ENCODE data around the gene BTBD6. TPM values are rescaled to one million over a fixed set of nuclear protein-coding genes. Genes with fewer than 3 reads are reported as not detected.

BTBD6 gene
- total RNA-seq, 1 experiment from 2014 or later = 0.26 TPM

GRCh38 chr14:105272623-105273022 is 24.3 kb downstream of the BTBD6 start:
- no peak overlapping the region for H3K27ac ChIP-seq (ENCODE audit: low read length)
- no peaks in the 10 kb centered on the region for H3K9me3 ChIP-seq (ENCODE audit: control insufficient read depth, insufficient read depth, low read depth, low read length)
- H3K4me3 ChIP-seq (ENCODE audit: low read depth in 2 of 2, low read length in 2 of 2) = no peak overlapping the region
- no TSS peak for BruUV-seq (replicated peaks)
- CTCF ChIA-PET = no interaction called here
- TF ChIP-seq CTCF (IDR thresholded peaks at IDR 0.05) (no peak), TCF7L2 (IDR thresholded peaks at IDR 0.05; ENCODE audit: low read depth, low read length) (no peak), SIN3A (IDR thresholded peaks at IDR 0.05; ENCODE audit: borderline replicate concordance, insufficient read depth, low read depth, low read length) (no peak), POLR2AphosphoS5 (IDR thresholded peaks at IDR 0.05; ENCODE audit: low read depth, low read length) (no peak)
- H3K27me3 ChIP-seq (ENCODE audit: control insufficient read depth, insufficient read depth, low read length) = no peaks in the 10 kb centered on the region
- in situ Hi-C loops (cut with HindIII; ENCODE audit: low pct_unique_long_range_greater_than_20kb, low sequenced_read_pairs) (no loop called here), intact Hi-C loops (cut with micrococcal nuclease; ENCODE audit: unreplicated experiment) (no loop called here)
- no peaks in the 10 kb centered on the region for H3K36me3 ChIP-seq (ENCODE audit: control insufficient read depth, insufficient read depth, low read length)
- no peak for ATAC-seq
- DNase-seq (ENCODE audit: low read depth, low spot score) = no peak
- no peaks in the 10 kb centered on the region for H3K4me1 ChIP-seq (ENCODE audit: control insufficient read depth, insufficient read depth, low read length)
- POLR2A ChIA-PET = interaction anchor here (0.6 kb wide), 1 partner anchor 143 kb away, joined by 4 read pairs; no protein-coding TSS in a partner anchor

GRCh38 chr14:105273062-105273461 is 24.7 kb downstream of the BTBD6 start:
- ATAC-seq = no peak
- H3K27ac ChIP-seq (ENCODE audit: low read length) = no peak overlapping the region
- no peaks in the 10 kb centered on the region for H3K4me1 ChIP-seq (ENCODE audit: control insufficient read depth, insufficient read depth, low read length)
- no peak for DNase-seq (ENCODE audit: low read depth, low spot score)
- ChIA-PET CTCF (no interaction called here), POLR2A (no interaction called here)
- H3K27me3 ChIP-seq (ENCODE audit: control insufficient read depth, insufficient read depth, low read length) = no peaks in the 10 kb centered on the region
- no peaks in the 10 kb centered on the region for H3K9me3 ChIP-seq (ENCODE audit: control insufficient read depth, insufficient read depth, low read depth, low read length)
- H3K4me3 ChIP-seq (ENCODE audit: low read depth in 2 of 2, low read length in 2 of 2) = no peak overlapping the region
- BruUV-seq (replicated peaks) = no TSS peak
- H3K36me3 ChIP-seq (ENCODE audit: control insufficient read depth, insufficient read depth, low read length) = no peaks in the 10 kb centered on the region
- in situ Hi-C loops (cut with HindIII; ENCODE audit: low pct_unique_long_range_greater_than_20kb, low sequenced_read_pairs) (no loop called here), intact Hi-C loops (cut with micrococcal nuclease; ENCODE audit: unreplicated experiment) (no loop called here)
- TF ChIP-seq TCF7L2 (IDR thresholded peaks at IDR 0.05; ENCODE audit: low read depth, low read length) (no peak), POLR2AphosphoS5 (IDR thresholded peaks at IDR 0.05; ENCODE audit: low read depth, low read length) (no peak), SIN3A (IDR thresholded peaks at IDR 0.05; ENCODE audit: borderline replicate concordance, insufficient read depth, low read depth, low read length) (no peak)

- TF ChIP-seq TCF7L2 (IDR thresholded peaks at IDR 0.05; ENCODE audit: low read depth, low read length) = no peak
- no peak for TF ChIP-seq REST (IDR thresholded peaks at IDR 0.05; ENCODE audit: insufficient read depth in 1 of 2, low read depth in 2 of 2, low read length in 1 of 2)
- in situ Hi-C loops (cut with HindIII; ENCODE audit: low pct_unique_long_range_greater_than_20kb, low sequenced_read_pairs) (no loop called here), intact Hi-C loops (cut with micrococcal nuclease; ENCODE audit: unreplicated experiment) (no loop called here)
- no TSS peak for BruUV-seq (replicated peaks)
- H3K27me3 ChIP-seq (ENCODE audit: control insufficient read depth, insufficient read depth, low read length) = no peaks in the 10 kb centered on the region
- CTCF ChIA-PET = no interaction called here
- no peaks in the 10 kb centered on the region for H3K4me1 ChIP-seq (ENCODE audit: control insufficient read depth, insufficient read depth, low read length)
- H3K9me3 ChIP-seq (ENCODE audit: control insufficient read depth, insufficient read depth, low read depth, low read length) = no peaks in the 10 kb centered on the region
- ATAC-seq (no peak), DNase-seq (ENCODE audit: low read depth, low spot score) (no peak)
- no peak overlapping the region for H3K27ac ChIP-seq (ENCODE audit: low read length)
- POLR2A ChIA-PET = no interaction called here
- no peaks in the 10 kb centered on the region for H3K36me3 ChIP-seq (ENCODE audit: control insufficient read depth, insufficient read depth, low read length)
- H3K4me3 ChIP-seq (ENCODE audit: low read depth in 2 of 2, low read length in 2 of 2) = no peak overlapping the region
Observed at GRCh38 chr14:105274637-105275036, 26.3 kb downstream of the BTBD6 start.

Data from Panc1 (cell line).